K562 (cell line): Measurements from ENCODE around the gene ABITRAM. TPM values are rescaled to one million over a fixed set of nuclear protein-coding genes. Genes with fewer than 3 reads are reported as not detected.

Experiments used
- ATF7 ChIP-seq: fragments of 450-650 bp; IDR thresholded peaks from 2 replicates; pipeline ENCODE4 v1.7.1; 2014; ENCODE audit warnings: mild to moderate bottlenecking, moderate library complexity
- CCNT2 ChIP-seq: IDR thresholded peaks from 2 replicates; pipeline ENCODE4 v1.6.1; 2011; ENCODE audit warnings: borderline replicate concordance, low read depth, mild to moderate bottlenecking, moderate library complexity, mixed read lengths, low read length; ENCODE audit not compliant: insufficient read length; ENCODE audit errors: extremely low read depth
- CHCHD3 ChIP-seq: fragments of 250-450 bp; sonication (Bioruptor Pico); IDR thresholded peaks from 2 replicates; pipeline ENCODE4 v2.1.2; 2022; ENCODE audit warnings: mild to moderate bottlenecking
- CHD4 ChIP-seq: fragments of 200-600 bp; sonication (generic); IDR thresholded peaks from 3 replicates; pipeline ENCODE4 v1.6.1; 2012; ENCODE audit warnings: low read depth, mild to moderate bottlenecking, mixed read lengths, low read length, inconsistent platforms; ENCODE audit not compliant: insufficient read depth, insufficient replicate concordance, poor library complexity, severe bottlenecking
- CREB1 ChIP-seq, 2 experiments: sonication (generic) in 1 of 2; formaldehyde crosslinking in 1 of 2; IDR thresholded peaks; 2 replicates each; pipeline versions ENCODE4 v1.6.1 to v1.8.0; 2012 to 2022; ENCODE audit warnings: inconsistent platforms in 1 of 2, mild to moderate bottlenecking in 1 of 2, missing genetic modification reagents in 1 of 2, moderate library complexity in 1 of 2
- FUS ChIP-seq: fragments of 200-400 bp; formaldehyde crosslinking; optimal IDR thresholded peaks from 2 replicates; pipeline ENCODE3; 2017; ENCODE audit warnings: low read depth, low read length
- GTF2F1 ChIP-seq: IDR thresholded peaks from 2 replicates; pipeline ENCODE4 v1.6.1; 2011; ENCODE audit warnings: low read depth, low read length, improper control_type of control experiment
- RBBP5 ChIP-seq: fragments of 200-600 bp; sonication (generic); IDR thresholded peaks from 2 replicates; pipeline ENCODE4 v1.6.1; 2012; ENCODE audit warnings: borderline replicate concordance, mild to moderate bottlenecking, low read length, control low read depth, inconsistent platforms; ENCODE audit not compliant: insufficient read depth, poor library complexity, severe bottlenecking
- RBM22 ChIP-seq: fragments of 200-400 bp; formaldehyde crosslinking; IDR thresholded peaks from 2 replicates; pipeline ENCODE4 v1.6.1; 2018; ENCODE audit warnings: low read length, low read depth; ENCODE audit not compliant: poor library complexity, severe bottlenecking
- SIRT6 ChIP-seq: IDR thresholded peaks from one replicate; pipeline ENCODE4 v1.6.1; 2012; ENCODE audit warnings: low read depth, mild to moderate bottlenecking, control low read depth, inconsistent platforms, low read length, moderate library complexity
- TAF1 ChIP-seq: IDR thresholded peaks from 2 replicates; pipeline ENCODE4 v1.6.1; 2011; ENCODE audit warnings: mild to moderate bottlenecking, low read length, moderate library complexity; ENCODE audit not compliant: insufficient read depth, control insufficient read depth, severe bottlenecking; ENCODE audit errors: extremely low read depth
- TCF15 ChIP-seq: fragments of 250-450 bp; sonication (Bioruptor Pico); IDR thresholded peaks from 2 replicates; pipeline ENCODE4 v1.8.0; 2022; ENCODE audit warnings: moderate library complexity, mild to moderate bottlenecking, inconsistent platforms
- ZBTB49 ChIP-seq: sonication (generic); formaldehyde crosslinking; IDR thresholded peaks from 2 replicates; pipeline ENCODE4 v1.8.0; 2022; ENCODE audit warnings: missing genetic modification reagents, mild to moderate bottlenecking, borderline replicate concordance
- ZBTB5 ChIP-seq: fragments of 450-650 bp; IDR thresholded peaks from 2 replicates; pipeline ENCODE4 v1.6.1; 2017; ENCODE audit warnings: antibody characterized with exemption
- ZNF146 ChIP-seq: IDR thresholded peaks from one replicate; pipeline ENCODE4 v1.6.1; 2018; ENCODE audit warnings: missing compliant biosample characterization; ENCODE audit not compliant: unreplicated experiment
- ZNF347 ChIP-seq: fragments of 450-650 bp; formaldehyde crosslinking; IDR thresholded peaks from 2 replicates; pipeline ENCODE4 v1.4.0; 2020; ENCODE audit warnings: low read depth, mild to moderate bottlenecking, moderate library complexity
- ZNF518B ChIP-seq: fragments of 250-450 bp; sonication (Bioruptor Pico); IDR thresholded peaks from 2 replicates; pipeline ENCODE4 v1.5.0; 2021; ENCODE audit warnings: mild to moderate bottlenecking, moderate library complexity
- polyA plus RNA-seq, 8 experiments: library from polyadenylated mRNA; depleted of rRNA in 4 of 8; stranded (reverse) in 5 of 8; unstranded in 3 of 8; fragments of >200 nt; fragmentation: Nextera tagmentation in 2 of 8; fragmentation: Illumina TruSeq in 1 of 8; extraction: Ambion mirVana in 2 of 8; extraction: Trizol in 1 of 8; gene quantifications; 2 replicates each; pipeline versions ENCODE4 v1.2.1 to v1.2.3, GENCODE V29; 2011 to 2014; ENCODE audit warnings: inconsistent platforms in 1 of 8, missing spikeins in 1 of 8
- total RNA-seq, 7 experiments: library from RNA; depleted of rRNA in 6 of 7; stranded (reverse); fragments of >200 nt in 6 of 7; fragmentation: Illumina TruSeq in 2 of 7; extraction: Trizol in 2 of 7; gene quantifications; 2 replicates each; pipeline versions ENCODE4 v1.2.1 to v1.2.3, GENCODE V29; 2011 to 2021; ENCODE audit warnings: low replicate concordance in 1 of 7

ABITRAM gene
- total and polyA plus RNA-seq, 9 of the 15 experiments (the other 6 are each of a cell fraction or from before 2014, with no cell fraction given), result 8.9 to 47.6 (median 28.4) TPM

- TF ChIP-seq ZNF518B (CRISPR knock-in tag) (no peak), ZNF146 (CRISPR knock-in tag) (no peak), SIRT6 (no peak), FUS (no peak), ZBTB5 (no peak), ATF7 (peak; percentile 99), ZBTB49 (0 out of 2 replicates have a peak, but pooled peaks have one; percentile 31), GTF2F1 (no peak), CHCHD3 (CRISPR knock-in tag) (no peak), RBM22 (no peak), TCF15 (no peak), CREB1 (IDR thresholded peaks at IDR 0.05) (peak; percentile 97), CREB1 (CRISPR knock-in tag; IDR thresholded peaks at IDR 0.05) (peak; percentile 98), RBBP5 (peak; percentile 89), CHD4 (no peak), TAF1 (peak; percentile 86), ZNF347 (no peak), CCNT2 (peak; percentile 33)
Measured at GRCh38 chr9:108933718-108934322, 380 bp upstream of the ABITRAM start, which contains the start of gene ELP1 (continued).
